ENCODE measurements around the gene HDAC1. TPM values are rescaled to one million over a fixed set of nuclear protein-coding genes. Genes with fewer than 3 reads are reported as not detected.

Gene HDAC1
- total RNA-seq, 4 donors from 2014 or later = 78.2 to 96.8 (median 85.0) TPM

GRCh38 chr1:32376199-32376598, 84.3 kb downstream of the HDAC1 start:
- peaks cover 62 to 90% of the 10 kb centered on the region in 2 donors for H3K36me3 ChIP-seq
- intact Hi-C loops (cut with DNase I) = no loop called here
- no peak for TF ChIP-seq POLR2A (IDR thresholded peaks at IDR 0.05)
- no peak for TF ChIP-seq CTCF (IDR thresholded peaks at IDR 0.05)

GRCh38 chr1:32377541-32378220, 85.8 kb downstream of the HDAC1 start:
- H3K4me1 ChIP-seq = no peaks in the 10 kb centered on the region
- H3K4me3 ChIP-seq (replicated peaks in 1 of 3) = no peak overlapping the region
- DNase-seq = no peak
- 83 to 86% methylated on average over 12 of the region's 12 CpGs for WGBS, 2 donors
- H3K9me3 ChIP-seq = no peaks in the 10 kb centered on the region
- peaks cover 77 to 90% of the 10 kb centered on the region in 2 donors for H3K36me3 ChIP-seq
- intact Hi-C loops (cut with DNase I) = no loop called here
- H3K27ac ChIP-seq = no peak overlapping the region
- H3K27me3 ChIP-seq = no peaks in the 10 kb centered on the region
- TF ChIP-seq CTCF (IDR thresholded peaks at IDR 0.05) (no peak), POLR2A (IDR thresholded peaks at IDR 0.05) (no peak)

More at GRCh38 chr1:32376199-32376598, 84.3 kb downstream of the HDAC1 start:
- Histone ChIP-seq H3K9me3 (no peaks in the 10 kb centered on the region), H3K27ac (no peak overlapping the region), H3K4me1 (no peaks in the 10 kb centered on the region), H3K27me3 (no peaks in the 10 kb centered on the region), H3K4me3 (replicated peaks in 1 of 3) (no peak overlapping the region)
- 89 to 95% methylated on average over 7 to 11 of the region's 11 CpGs for WGBS, 2 donors
- no peak for DNase-seq

- TF ChIP-seq POLR2A (IDR thresholded peaks at IDR 0.05) = no peak
- no peak for TF ChIP-seq CTCF (IDR thresholded peaks at IDR 0.05)
- H3K4me3 ChIP-seq (replicated peaks in 1 of 3) = no peak overlapping the region
- H3K4me1 ChIP-seq = no peaks in the 10 kb centered on the region
- intact Hi-C loops (cut with DNase I) = no loop called here
- no peak for DNase-seq
- peaks cover 91 to 93% of the 10 kb centered on the region in 2 donors for H3K36me3 ChIP-seq
- WGBS, 2 donors = 95 to 96% methylated on average over 9 of the region's 9 CpGs
- H3K27ac ChIP-seq = no peak overlapping the region
- H3K9me3 ChIP-seq = no peaks in the 10 kb centered on the region
- H3K27me3 ChIP-seq = no peaks in the 10 kb centered on the region
These were observed 88.2 kb downstream of the HDAC1 start for GRCh38 chr1:32380057-32380456.

Small RNAs within 50 kb of the gene (small RNA-seq; reads per million reads assigned to genes)
- not detected for gene RF00017
- gene RF00019 = not detected

Other genes with a start within 250 kb of the HDAC1 start
- 10 to 100 TPM in 2 of 4 donors, 1 to 10 TPM in 2; 7.6 to 12.8 (median 9.6) TPM for gene TMEM39B, start 219.1 kb upstream of the HDAC1 start, total RNA-seq
- gene KPNA6, start 184.0 kb upstream of the HDAC1 start, total RNA-seq = 10 to 100 TPM; 44.6 to 62.8 (median 53.4) TPM
- 10 to 100 TPM; 47.7 to 69.4 (median 60.6) TPM for gene TXLNA, start 112.4 kb upstream of the HDAC1 start, total RNA-seq
- 1 to 10 TPM; 2.2 to 7.6 (median 5.2) TPM for gene CCDC28B, start 91.5 kb upstream of the HDAC1 start, total RNA-seq
- 1 to 10 TPM; 5.4 to 8.4 (median 6.7) TPM for gene IQCC, start 86.4 kb upstream of the HDAC1 start, total RNA-seq
- gene DCDC2B, start 83.0 kb upstream of the HDAC1 start, total RNA-seq = not detected
- gene TMEM234, start 69.7 kb upstream of the HDAC1 start, total RNA-seq = 10 to 100 TPM; 38.4 to 52.8 (median 39.2) TPM
- 100 to 1,000 TPM; 193 to 383 (median 216) TPM for gene EIF3I, start 69.7 kb upstream of the HDAC1 start, total RNA-seq
- 1 to 10 TPM; 3.6 to 5.6 (median 4.1) TPM for gene FAM167B, start 44.9 kb upstream of the HDAC1 start, total RNA-seq
- 1 to 10 TPM; 2.2 to 4.0 (median 3.5) TPM for gene LCK, start 40.8 kb upstream of the HDAC1 start, total RNA-seq
- 10 to 100 TPM; 62.1 to 97.3 (median 70.6) TPM for gene MARCKSL1, start 44.1 kb downstream of the HDAC1 start, total RNA-seq
- 10 to 100 TPM in 1 of 4 donors, 1 to 10 TPM in 3; 5.1 to 20.0 (median 7.4) TPM for gene FAM229A, start 70.4 kb downstream of the HDAC1 start, total RNA-seq
- 1 to 10 TPM; 1.2 to 6.0 (median 2.9) TPM for gene TSSK3, start 70.5 kb downstream of the HDAC1 start, total RNA-seq
- gene BSDC1, start 102.4 kb downstream of the HDAC1 start, total RNA-seq = 100 to 1,000 TPM in 3 of 4 donors, 10 to 100 TPM in 1; 93.0 to 132 (median 101) TPM
- under 1 TPM in 1 of 4 donors, not detected in 3; under 0.01 TPM for gene ZBTB8B, start 173.0 kb downstream of the HDAC1 start, total RNA-seq
- 10 to 100 TPM; 10.6 to 20.6 (median 12.6) TPM for gene ZBTB8A, start 247.3 kb downstream of the HDAC1 start, total RNA-seq